ENCODE data around the gene ORC2. TPM values are rescaled to one million over a fixed set of nuclear protein-coding genes. Genes with fewer than 3 reads are reported as not detected.

The ORC2 gene
- total RNA-seq, 1 experiment from 2014 or later: 49.6 TPM

DNA sequence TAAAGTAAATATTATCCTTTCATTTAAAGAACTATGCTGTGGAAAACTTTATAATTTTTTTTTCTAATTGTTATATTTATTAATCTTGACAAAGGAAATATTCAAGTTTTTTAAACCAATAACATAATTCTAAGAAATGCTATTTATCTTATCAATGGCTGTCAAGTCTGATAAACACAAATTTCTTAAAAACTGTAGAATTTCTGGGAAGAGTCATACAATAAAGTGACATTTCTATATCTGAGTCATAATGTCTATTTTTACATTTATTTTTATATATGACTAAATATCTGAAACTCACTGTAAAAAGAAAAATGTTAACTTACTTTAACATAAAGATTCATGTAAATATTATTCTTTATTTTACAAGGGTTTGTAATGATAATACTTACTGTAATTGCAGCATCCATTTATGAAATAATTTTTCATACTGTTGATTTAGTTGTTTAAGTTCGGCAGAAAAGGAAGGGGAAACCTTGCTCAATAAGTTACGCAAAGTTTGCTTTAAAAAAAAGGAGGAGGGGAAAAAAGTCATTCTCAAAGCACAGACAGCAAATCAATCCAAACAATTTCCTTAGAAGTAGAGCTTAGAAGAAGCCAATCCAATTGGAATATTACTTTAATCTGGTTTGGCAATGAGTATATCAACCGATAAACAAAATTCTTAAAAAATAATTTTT is 32.4 kb downstream of the ORC2 start:
- Mint-ChIP-seq H3K36me3 (ENCODE audit: insufficient read depth, unreplicated experiment) (peaks cover 45% of the 10 kb centered on the region), H3K4me3 (ENCODE audit: low read depth, unreplicated experiment) (no peak overlapping the region), H3K27ac (ENCODE audit: unreplicated experiment) (no peak overlapping the region), H3K27me3 (ENCODE audit: unreplicated experiment) (no peaks in the 10 kb centered on the region), H3K9me3 (ENCODE audit: low read depth, unreplicated experiment) (no peaks in the 10 kb centered on the region), H3K4me1 (ENCODE audit: low read depth, unreplicated experiment) (no peaks in the 10 kb centered on the region)
- BruUV-seq (replicated peaks): no TSS peak
- DNase-seq: no peak
- intact Hi-C loops (cut with micrococcal nuclease; ENCODE audit: unreplicated experiment): no loop called here
- CTCF ChIA-PET: no interaction called here
- TF ChIP-seq, protein P1, sequence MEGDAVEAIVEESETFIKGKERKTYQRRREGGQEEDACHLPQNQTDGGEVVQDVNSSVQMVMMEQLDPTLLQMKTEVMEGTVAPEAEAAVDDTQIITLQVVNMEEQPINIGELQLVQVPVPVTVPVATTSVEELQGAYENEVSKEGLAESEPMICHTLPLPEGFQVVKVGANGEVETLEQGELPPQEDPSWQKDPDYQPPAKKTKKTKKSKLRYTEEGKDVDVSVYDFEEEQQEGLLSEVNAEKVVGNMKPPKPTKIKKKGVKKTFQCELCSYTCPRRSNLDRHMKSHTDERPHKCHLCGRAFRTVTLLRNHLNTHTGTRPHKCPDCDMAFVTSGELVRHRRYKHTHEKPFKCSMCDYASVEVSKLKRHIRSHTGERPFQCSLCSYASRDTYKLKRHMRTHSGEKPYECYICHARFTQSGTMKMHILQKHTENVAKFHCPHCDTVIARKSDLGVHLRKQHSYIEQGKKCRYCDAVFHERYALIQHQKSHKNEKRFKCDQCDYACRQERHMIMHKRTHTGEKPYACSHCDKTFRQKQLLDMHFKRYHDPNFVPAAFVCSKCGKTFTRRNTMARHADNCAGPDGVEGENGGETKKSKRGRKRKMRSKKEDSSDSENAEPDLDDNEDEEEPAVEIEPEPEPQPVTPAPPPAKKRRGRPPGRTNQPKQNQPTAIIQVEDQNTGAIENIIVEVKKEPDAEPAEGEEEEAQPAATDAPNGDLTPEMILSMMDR (IDR thresholded peaks at IDR 0.05; ENCODE audit: unreplicated experiment): no peak

DNA sequence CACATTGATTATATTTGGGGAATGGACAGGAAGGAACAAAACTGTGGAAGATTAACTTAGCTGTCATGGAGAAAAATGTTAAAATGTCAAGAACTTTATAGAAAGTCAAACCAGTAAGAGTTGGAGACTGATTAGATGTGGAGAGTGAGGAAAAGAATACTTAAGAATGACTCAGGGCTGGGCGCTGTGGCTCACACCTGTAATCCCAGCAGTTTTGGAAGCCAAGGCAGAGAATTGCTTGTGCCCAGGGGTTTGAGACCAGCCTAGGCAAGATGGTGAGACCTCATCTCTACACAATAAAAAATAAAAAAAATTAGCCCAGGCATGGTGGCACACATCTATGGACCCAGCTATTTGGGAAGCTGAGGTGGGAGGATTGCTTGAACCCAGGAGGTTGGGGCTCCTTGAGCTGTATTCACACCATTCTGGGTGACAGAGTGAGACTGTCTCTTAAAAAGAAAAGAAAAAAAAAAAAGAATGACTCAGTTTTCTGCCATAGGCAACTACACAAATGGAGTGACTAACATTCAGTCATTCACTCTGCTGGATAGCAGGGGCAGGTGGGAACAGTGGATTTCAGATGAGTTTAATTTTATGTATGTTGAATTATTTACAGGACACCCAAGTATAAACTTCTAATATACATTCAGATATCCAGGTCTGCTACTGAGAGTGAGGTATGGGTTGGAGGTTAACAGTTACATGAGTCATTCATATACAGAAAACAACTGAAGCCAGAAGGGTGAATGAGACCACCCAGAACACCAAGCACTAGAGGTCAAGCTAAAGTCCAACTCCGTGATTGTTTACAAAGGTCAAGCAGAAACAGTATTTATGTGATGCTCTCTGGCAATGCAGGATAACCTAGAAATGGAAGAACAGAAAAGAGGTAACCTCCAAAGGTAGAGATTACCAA is 33.9 kb downstream of the ORC2 start:
- intact Hi-C loops (cut with micrococcal nuclease; ENCODE audit: unreplicated experiment): no loop called here
- Mint-ChIP-seq H3K4me1 (ENCODE audit: low read depth, unreplicated experiment) (no peaks in the 10 kb centered on the region), H3K27me3 (ENCODE audit: unreplicated experiment) (no peaks in the 10 kb centered on the region), H3K4me3 (ENCODE audit: low read depth, unreplicated experiment) (no peak overlapping the region), H3K36me3 (ENCODE audit: insufficient read depth, unreplicated experiment) (peaks cover 42% of the 10 kb centered on the region), H3K27ac (ENCODE audit: unreplicated experiment) (no peak overlapping the region), H3K9me3 (ENCODE audit: low read depth, unreplicated experiment) (no peaks in the 10 kb centered on the region)
- CTCF ChIA-PET: no interaction called here
- DNase-seq: no peak
- no TSS peak for BruUV-seq (replicated peaks)
- TF ChIP-seq, protein P1 (IDR thresholded peaks at IDR 0.05; ENCODE audit: unreplicated experiment): no peak

DNA sequence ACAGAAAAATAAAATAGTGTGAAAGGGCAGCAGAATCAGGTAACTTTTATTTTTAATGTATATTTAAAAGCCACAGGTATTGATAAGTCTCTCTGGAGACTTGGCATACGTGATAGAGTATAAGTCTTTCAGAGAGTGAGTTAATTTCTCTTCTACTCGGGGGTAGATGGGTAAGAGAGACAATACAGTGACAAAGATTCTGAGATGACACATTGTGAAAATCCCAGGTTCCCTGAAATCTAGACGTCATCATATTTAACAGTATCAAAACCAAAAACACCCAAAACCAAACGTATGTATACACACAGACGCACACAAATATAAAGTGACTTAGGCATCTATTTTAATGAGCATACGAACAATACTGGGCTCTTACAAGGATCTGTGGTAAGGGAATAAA is 41.0 kb downstream of the ORC2 start:
- no TSS peak for BruUV-seq (replicated peaks)
- Mint-ChIP-seq H3K36me3 (ENCODE audit: insufficient read depth, unreplicated experiment) (peaks cover 28% of the 10 kb centered on the region), H3K27ac (ENCODE audit: unreplicated experiment) (no peak overlapping the region), H3K27me3 (ENCODE audit: unreplicated experiment) (no peaks in the 10 kb centered on the region), H3K9me3 (ENCODE audit: low read depth, unreplicated experiment) (no peaks in the 10 kb centered on the region), H3K4me1 (ENCODE audit: low read depth, unreplicated experiment) (no peaks in the 10 kb centered on the region), H3K4me3 (ENCODE audit: low read depth, unreplicated experiment) (no peak overlapping the region)
- no peak for DNase-seq
- intact Hi-C loops (cut with micrococcal nuclease; ENCODE audit: unreplicated experiment): no loop called here
- TF ChIP-seq, protein P1 (IDR thresholded peaks at IDR 0.05; ENCODE audit: unreplicated experiment): no peak
- CTCF ChIA-PET: no interaction called here

DNA sequence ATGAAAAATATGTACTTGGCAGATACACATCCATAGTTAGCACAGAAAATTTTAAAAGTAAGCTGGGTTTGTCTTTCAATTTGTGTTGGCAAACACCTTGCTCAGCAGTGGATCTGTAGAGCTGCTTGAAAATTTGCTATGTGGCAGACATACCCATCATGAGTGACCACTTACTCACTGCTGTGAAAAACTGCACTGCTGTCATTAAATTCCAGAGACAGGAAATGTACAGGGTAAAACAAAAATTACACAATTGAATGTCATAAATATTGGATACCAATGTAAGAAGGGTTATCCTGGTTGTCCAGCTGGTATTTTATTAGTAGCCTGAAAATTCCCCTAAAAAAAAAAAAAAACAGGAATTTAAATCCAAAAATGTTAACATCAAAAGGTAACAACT is 49.8 kb downstream of the ORC2 start:
- peaks cover 47% of the 10 kb centered on the region for H3K36me3 Mint-ChIP-seq (ENCODE audit: insufficient read depth, unreplicated experiment)
- H3K4me3 Mint-ChIP-seq (ENCODE audit: low read depth, unreplicated experiment): no peak overlapping the region
- intact Hi-C loops (cut with micrococcal nuclease; ENCODE audit: unreplicated experiment): no loop called here
- H3K4me1 Mint-ChIP-seq (ENCODE audit: low read depth, unreplicated experiment): no peaks in the 10 kb centered on the region
- no peak for DNase-seq
- H3K27ac Mint-ChIP-seq (ENCODE audit: unreplicated experiment): no peak overlapping the region
- H3K27me3 Mint-ChIP-seq (ENCODE audit: unreplicated experiment): no peaks in the 10 kb centered on the region
- H3K9me3 Mint-ChIP-seq (ENCODE audit: low read depth, unreplicated experiment): no peaks in the 10 kb centered on the region
- BruUV-seq (replicated peaks): no TSS peak
- TF ChIP-seq, protein P1 (IDR thresholded peaks at IDR 0.05; ENCODE audit: unreplicated experiment): no peak
- CTCF ChIA-PET: interaction anchor here (0.7 kb wide), 1 partner anchor 29 kb away, joined by 3 read pairs; no protein-coding TSS in a partner anchor

Data from Calu3 (cell line).